NCI-H524 (cell line): Measurements from ENCODE around the gene USP13.
"Not testable (repeated sequence)": the region's sequence is repeated elsewhere in the genome, so short reads cannot be mapped to it uniquely, and the experiment has no call there.

Source experiments
- DNase-seq, 2 experiments: peaks; one replicate each; lab custom pipeline; 2025; lab: John Stamatoyannopoulos, UW

Gene USP13

GRCh38 chr3:179652447-179653095 lies at the start of gene USP13:
USP13 (plus strand) TSS chr3:179653040; CDS start chr3:179653226, 186 bp downstream.
- peak; percentile 72 to 83 for DNase-seq

GRCh38 chr3:179603321-179603720 lies 49.5 kb upstream of the USP13 start:
- DNase-seq, result no peak

DNA sequence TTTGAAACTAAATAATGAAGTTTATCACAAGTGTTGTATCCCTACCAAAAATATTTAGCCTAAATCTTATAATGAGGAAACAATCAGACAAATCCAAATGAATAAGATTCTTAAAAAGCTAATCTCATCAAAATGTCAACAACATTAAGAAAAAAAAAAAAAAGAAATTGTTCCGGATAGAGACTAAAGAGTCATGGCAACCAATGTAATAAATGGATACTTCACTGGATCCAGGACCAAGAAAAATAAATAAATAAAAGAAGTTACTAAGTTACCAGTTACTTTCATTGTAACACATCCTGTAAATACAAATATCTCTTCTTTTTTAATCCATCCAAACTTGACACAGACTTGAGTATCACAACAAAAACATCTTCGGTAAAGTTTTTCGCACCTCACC lies 49.0 kb upstream of the USP13 start:
- DNase-seq, result no peak

GRCh38 chr3:179604321-179605078 lies 48.3 kb upstream of the USP13 start, which contains the start of the genes MRPL47 and NDUFB5:
MRPL47 (minus strand) TSS chr3:179604638; CDS start chr3:179604624, 14 bp downstream.
NDUFB5 (plus strand) TSS chr3:179604794; CDS start chr3:179604816, 22 bp downstream.
- DNase-seq, result peak; percentile 92 to 97

- DNase-seq, result no peak
Observed at GRCh38 chr3:179606534-179607085, 46.2 kb upstream of the USP13 start.

DNA sequence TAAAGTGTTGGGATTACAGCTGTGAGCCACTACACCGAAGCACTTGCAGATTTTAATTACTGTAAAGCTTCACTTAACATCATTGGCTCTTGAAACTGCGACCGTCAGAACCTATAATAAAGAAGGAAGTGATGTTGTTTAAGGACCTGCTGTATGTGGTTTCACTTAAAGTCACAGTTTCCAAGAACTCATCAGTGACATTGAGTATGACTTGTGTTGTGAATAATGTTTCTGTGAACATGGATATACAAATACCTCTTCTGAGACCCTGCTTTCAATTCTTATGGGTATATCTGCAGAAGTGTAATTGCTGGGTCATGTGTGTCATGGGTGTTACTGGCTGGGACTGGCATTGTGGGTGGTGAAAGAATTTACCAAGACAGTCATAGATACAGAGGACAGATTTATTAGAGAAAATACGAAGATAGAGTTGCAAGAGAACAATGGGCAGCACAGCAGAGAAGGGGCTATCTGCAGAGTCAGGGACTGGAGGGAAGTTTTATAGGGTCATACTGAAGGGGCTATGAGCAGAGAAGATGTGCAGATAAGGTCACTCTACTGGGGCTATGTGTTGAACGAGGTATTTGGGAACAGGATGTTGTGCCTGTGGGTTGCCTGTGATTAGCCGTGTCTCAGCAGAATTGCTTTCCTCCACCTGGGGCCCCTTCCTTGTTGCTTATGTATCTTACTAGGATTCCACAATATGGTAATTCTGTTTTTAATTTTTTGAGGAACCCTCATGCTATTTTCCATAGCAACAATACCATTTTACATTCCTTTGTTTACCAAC lies 43.7 kb upstream of the USP13 start:
- DNase-seq, result peak in 1 of 2 experiments; percentile 15

DNA sequence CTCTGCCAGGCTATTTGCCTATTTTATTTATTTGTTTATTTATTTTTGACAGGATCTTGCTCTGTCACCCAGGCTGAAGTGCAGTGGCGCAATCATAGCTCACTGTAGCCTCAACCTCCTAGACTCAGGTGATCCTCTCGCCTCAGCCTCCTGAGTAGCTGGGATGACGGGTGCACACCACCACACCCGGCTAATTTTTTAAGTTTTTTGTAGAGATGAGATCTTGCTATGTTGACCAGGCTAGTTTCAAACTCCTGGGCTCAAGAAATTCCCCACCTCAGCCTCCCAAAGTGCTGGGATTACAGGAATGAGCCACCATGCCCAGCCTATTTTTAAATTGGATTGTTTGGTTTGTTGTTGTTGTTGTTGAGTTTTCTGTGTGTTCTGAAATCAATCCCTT lies 42.8 kb upstream of the USP13 start:
- DNase-seq, result no peak

DNA sequence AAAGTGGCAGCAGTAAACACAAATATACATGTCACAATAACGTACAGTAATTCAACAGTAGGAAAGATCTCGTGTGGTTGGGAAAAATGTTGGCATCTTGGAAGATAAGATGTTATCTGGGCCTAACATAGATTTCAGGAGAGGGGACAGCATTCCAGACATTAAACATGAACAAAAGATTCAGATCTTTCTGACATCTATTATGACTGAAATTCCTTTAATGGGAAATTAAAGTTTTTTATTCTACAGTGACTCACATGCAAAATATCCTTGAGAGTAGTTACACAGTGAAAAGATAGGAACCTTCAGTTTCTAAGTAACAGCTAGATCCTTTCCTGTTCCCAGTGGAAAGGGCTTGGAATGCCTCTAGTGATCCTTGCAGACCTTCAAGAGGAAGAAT lies 39.0 kb upstream of the USP13 start:
- DNase-seq, result no peak

DNA sequence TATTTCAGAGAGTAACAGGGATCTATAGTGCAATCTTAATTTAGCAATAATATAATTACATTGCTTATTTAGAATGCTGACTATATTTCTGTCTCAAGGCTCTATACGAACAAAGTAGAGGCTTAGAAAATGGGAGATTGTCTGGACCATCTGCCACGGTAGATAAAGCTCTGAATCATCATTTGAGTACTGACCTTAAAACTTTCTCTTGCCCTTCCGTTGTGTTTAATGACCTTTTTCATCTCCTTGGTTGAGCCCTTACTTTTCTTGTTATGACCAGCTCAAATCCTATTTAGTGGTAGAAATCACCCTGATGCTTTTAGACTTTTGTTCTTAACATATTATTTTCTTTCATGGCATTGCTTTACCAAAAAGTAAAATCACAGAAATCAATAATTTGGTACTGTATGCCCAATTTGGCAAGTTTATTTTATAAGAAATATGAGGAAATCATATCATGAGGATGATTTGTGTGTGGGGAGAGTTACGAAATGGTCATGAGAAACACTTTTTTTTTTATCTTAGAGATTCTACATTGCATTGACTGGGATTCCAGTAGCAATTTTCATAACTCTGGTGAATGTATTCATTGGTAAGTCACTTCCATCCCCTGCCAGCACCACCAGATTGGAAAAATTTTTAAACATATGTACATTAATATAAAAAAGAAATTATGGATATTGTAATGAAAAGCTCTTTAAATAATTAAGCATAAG lies 37.2 kb upstream of the USP13 start:
- DNase-seq, result peak in 1 of 2 experiments; percentile 38

DNA sequence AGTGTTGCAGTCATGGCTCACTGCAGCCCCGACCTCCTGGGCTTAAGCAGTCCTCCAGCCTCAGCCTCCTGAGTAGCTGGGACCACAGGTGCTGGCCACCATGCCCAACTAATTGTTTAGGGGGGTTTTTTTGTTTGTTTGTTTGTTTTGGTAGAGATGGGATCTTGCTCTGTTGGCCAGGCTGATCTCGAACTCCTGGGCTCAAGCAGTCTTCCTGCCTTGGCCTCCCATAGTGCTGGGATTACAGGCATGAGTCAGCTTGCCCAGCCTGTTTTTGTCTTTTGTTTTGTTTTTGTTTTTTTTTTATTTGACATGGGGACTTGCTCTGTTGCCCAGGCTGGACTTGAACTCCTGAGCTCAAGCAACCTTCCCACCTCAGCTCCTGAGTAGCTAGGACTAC lies 30.8 kb upstream of the USP13 start:
- no peak for DNase-seq

DNA sequence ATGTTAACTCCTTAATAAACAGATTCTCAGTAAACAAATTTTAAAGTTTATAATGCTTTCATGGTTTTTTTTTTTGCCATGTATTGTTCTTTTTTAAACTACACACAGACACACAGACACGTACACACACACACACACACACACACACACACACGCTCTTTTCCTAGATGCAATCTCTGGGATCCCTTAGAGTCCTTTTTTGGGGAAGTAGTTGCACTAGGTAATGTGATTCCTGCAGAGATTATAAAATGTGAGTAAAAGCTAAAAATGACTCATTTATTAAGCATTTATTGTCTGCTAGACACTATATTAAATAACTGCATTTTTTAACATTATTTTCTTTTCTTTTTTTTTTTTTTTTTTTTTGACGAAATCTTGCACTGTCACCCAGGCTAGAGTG lies 28.4 kb upstream of the USP13 start:
- no peak for DNase-seq

- DNase-seq, result no peak
Observed at GRCh38 chr3:179630753-179631451, 21.9 kb upstream of the USP13 start.

DNA sequence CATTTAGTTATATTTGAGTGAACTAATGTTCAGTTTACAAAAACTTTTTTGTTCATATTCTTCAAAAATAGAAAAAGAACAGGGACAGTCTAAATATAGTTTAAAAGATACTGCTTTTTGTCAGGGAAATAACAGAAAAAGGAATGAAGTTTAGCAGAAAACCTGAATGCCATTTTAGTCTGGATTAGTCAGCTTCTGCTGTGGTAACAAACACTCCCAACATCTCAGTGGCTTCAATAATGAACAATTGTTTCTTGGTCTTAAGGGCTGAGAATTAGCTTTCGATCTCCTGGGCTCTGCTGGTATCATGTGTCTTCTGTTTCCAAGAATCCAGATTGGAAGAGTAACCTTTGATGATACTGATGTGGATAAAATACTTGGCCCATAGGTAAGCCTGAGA lies 12.4 kb upstream of the USP13 start:
- no peak for DNase-seq

- no peak for DNase-seq
Observed at GRCh38 chr3:179642871-179643270, 10.0 kb upstream of the USP13 start.

DNA sequence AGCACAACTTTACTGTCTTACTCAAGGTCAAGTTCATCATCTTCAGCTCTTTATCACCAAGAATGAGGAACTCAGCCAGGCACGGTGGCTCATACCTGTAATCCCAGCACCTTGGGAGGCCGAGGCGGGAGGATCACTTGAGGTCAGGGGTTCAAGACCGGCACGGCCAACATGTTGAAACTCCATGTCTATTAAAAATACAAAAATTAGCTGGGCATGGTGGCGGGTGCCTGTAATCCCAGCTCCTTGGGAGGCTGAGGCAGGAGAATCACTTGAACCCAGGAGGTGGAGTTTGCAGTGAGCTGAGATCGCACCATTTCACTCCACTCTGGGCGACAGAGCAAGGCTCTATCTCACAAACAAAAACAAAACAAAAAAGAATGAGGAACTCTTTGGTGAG lies 9.0 kb upstream of the USP13 start:
- DNase-seq, result not testable (repeated sequence)

GRCh38 chr3:179646177-179646576 lies 6.7 kb upstream of the USP13 start:
- no peak for DNase-seq

- DNase-seq, result no peak
Observed at GRCh38 chr3:179651687-179652446, 973 bp upstream of the USP13 start.

DNA sequence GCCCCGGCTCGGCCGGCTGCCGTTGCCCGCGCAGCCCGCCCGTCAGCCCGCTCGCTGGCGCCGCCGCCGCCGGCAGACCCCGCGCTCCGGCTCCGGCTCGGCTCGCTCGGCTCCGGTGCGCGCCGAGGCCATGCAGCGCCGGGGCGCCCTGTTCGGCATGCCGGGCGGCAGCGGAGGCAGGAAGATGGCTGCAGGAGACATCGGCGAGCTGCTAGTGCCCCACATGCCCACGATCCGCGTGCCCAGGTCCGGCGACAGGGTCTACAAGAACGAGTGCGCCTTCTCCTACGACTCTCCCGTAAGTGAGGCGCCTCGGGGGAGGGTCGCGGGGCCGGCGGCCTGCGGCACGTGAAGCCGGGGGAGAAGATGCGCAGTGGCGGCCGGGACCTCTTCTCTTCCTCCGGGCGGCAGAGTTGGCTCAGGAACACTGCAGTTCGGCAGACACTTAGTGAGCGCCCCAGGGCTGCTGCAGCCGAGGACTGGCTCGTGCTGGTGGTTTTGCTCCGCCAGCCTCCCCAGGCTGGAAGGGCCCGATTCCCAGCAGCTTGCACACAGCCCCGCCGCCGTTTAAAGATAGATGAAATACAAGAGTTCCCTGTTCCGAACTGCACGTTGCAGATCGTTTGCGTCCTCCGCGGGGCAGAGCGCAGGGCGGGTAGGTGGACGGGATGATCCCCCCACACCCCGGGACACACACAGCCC lies 407 bp downstream of the USP13 start:
- peak; percentile 70 to 86 for DNase-seq

- DNase-seq, result no peak
Observed at GRCh38 chr3:179655236-179655635, 2.4 kb downstream of the USP13 start.

DNA sequence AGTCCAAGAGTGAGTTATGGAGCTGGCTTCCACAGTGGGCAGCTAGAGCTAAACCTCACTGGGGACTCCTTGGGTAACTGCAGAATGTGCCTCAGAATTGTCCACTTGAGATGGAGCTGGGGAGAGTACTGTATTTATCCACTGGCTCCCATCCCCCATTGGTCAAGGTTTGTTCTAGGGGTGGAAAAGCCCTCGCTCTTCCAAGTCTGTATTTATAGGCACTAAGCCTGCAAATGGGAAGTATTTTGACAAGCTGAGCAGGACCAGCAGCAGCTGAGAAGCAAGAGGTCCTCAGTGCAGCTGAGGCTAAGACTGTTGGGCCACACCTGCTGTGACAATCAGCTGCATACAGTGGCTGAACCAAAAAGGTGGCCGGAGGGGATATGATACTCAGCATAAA lies 5.8 kb downstream of the USP13 start:
- no peak for DNase-seq
